Stomach (tissue), 9 donors: ENCODE data around the gene RHBG. TPM values are rescaled to one million over a fixed set of nuclear protein-coding genes. Genes with fewer than 3 reads are reported as not detected.
A peak's percentile ranks its signal among the peaks of the same experiment; 100 is the strongest.

ENCODE experiments used
- DNase-seq, 2 donors: peaks; one replicate each; pipeline versions ENCODE4 v3.0.0 to v3.0.0-alpha.2; 2013 to 2019
- H3K27ac ChIP-seq, 5 donors: fragments of 200-600 bp in 4 of 5; sonication (generic) in 4 of 5; one replicate each; pipeline ENCODE4 v1.5.1; 2013 to 2019; ENCODE audit warnings: mild to moderate bottlenecking in 1 of 5, moderate library complexity in 1 of 5
- H3K27me3 ChIP-seq, 3 donors: fragments of 200-600 bp; sonication (generic); one replicate each; pipeline ENCODE4 v1.5.1; 2017 to 2019; ENCODE audit warnings: mixed run types in 1 of 3
- H3K36me3 ChIP-seq, 4 donors: fragments of 200-600 bp; sonication (generic); 1 replicate in 3 of 4; 2 replicates in 1 of 4; pipeline ENCODE4 v1.5.1; 2016 to 2019
- H3K4me1 ChIP-seq, 4 donors: fragments of 200-600 bp; sonication (generic); one replicate each; pipeline ENCODE4 v1.5.1; 2016 to 2019
- H3K4me3 ChIP-seq, 4 donors: fragments of 200-600 bp; sonication (generic) in 3 of 4; one replicate each; pipeline ENCODE4 v1.5.1; 2016 to 2019; ENCODE audit warnings: mild to moderate bottlenecking in 1 of 4
- H3K9me3 ChIP-seq, 4 donors: fragments of 200-600 bp; sonication (generic); one replicate each; pipeline ENCODE4 v1.5.1; 2016 to 2019
- CTCF ChIP-seq, 7 experiments: fragments of 450-650 bp in 4 of 7; fragments of 200-600 bp in 3 of 7; sonication (generic) in 3 of 7; IDR thresholded peaks; one replicate each; pipeline ENCODE4 v1.5.1; 2016 to 2019; ENCODE audit warnings: antibody characterized with exemption in 7 of 7, control low read depth in 2 of 7, mild to moderate bottlenecking in 1 of 7
- EP300 ChIP-seq: sonication (generic); formaldehyde crosslinking; IDR thresholded peaks from one replicate; pipeline ENCODE4 v1.6.1; 2017; ENCODE audit warnings: antibody characterized with exemption
- POLR2A ChIP-seq, 4 donors: fragments of 450-650 bp; IDR thresholded peaks; one replicate each; pipeline ENCODE4 v1.6.1; 2016; ENCODE audit warnings: antibody characterized with exemption in 4 of 4, control low read depth in 2 of 4, mild to moderate bottlenecking in 1 of 4, moderate library complexity in 1 of 4
- POLR2AphosphoS5 ChIP-seq, 3 donors: sonication (generic); formaldehyde crosslinking; IDR thresholded peaks; one replicate each; pipeline ENCODE4 v1.6.1; 2016; ENCODE audit warnings: antibody characterized with exemption in 3 of 3
- WGBS, 5 donors: extraction: QIAGEN DNeasy Blood & Tissue Kit in 3 of 5; methylation state at CpG; one replicate each; pipeline versions ENCODE4 v1.1.5 to v1.1.7; 2013 to 2018; 5-methylcytosine and 5-hydroxymethylcytosine counted together
- intact Hi-C: fragments of 100-400 bp; cut with DNase I; formaldehyde crosslinking; loops from one replicate; pipeline ENCODE4 v1.15.1; 2023; ENCODE audit warnings: low total_unique reads
- polyA plus RNA-seq, 3 donors: library from polyadenylated mRNA; stranded (reverse); fragments of 200-250 nt; gene quantifications; one replicate each; pipeline ENCODE4 v1.2.3, GENCODE V29; 2013
- total RNA-seq, 5 donors: library from RNA; depleted of rRNA; stranded (reverse); fragments of >200 nt; gene quantifications; one replicate each; pipeline versions ENCODE4 v1.1.0 to v1.2.3, GENCODE V29; 2014 to 2016
- donor health status: healthy with polysubstance abuse.
- donor health status: Bipolar disorder and iron deficiency.
- donor health status: healthy.

Gene RHBG
- total and polyA plus RNA-seq, 8 donors, result 0.70 TPM; not detected in 7

GRCh38 chr1:156407344-156407743, 38.3 kb downstream of the RHBG start:
- intact Hi-C loops, result no loop called here
- peak in 1 of 2 donors; percentile 35 for DNase-seq
- peaks cover 0 to 92% (median 67%) of the 10 kb centered on the region in 3 donors for H3K27me3 ChIP-seq
- TF ChIP-seq CTCF (IDR thresholded peaks at IDR 0.05) (no peak), POLR2AphosphoS5 (IDR thresholded peaks at IDR 0.05) (no peak), POLR2A (IDR thresholded peaks at IDR 0.05) (no peak), EP300 (no peak)
- H3K36me3 ChIP-seq, result no peaks in the 10 kb centered on the region
- WGBS, 5 donors, result 62 to 72% (median 64%) methylated on average over 3 to 6 of the region's 6 CpGs
- no peak overlapping the region for H3K27ac ChIP-seq
- H3K4me1 ChIP-seq, result no peaks in the 10 kb centered on the region
- H3K4me3 ChIP-seq, result no peak overlapping the region
- no peaks in the 10 kb centered on the region for H3K9me3 ChIP-seq

GRCh38 chr1:156407760-156408159, 38.7 kb downstream of the RHBG start:
- 73 to 75% (median 74%) methylated on average over 10 of the region's 10 CpGs for WGBS, 5 donors
- Histone ChIP-seq H3K4me1 (no peaks in the 10 kb centered on the region), H3K27ac (no peak overlapping the region), H3K4me3 (no peak overlapping the region), H3K27me3 (peaks cover 0 to 92% (median 63%) of the 10 kb centered on the region in 3 donors), H3K36me3 (no peaks in the 10 kb centered on the region), H3K9me3 (no peaks in the 10 kb centered on the region)
- intact Hi-C loops, result no loop called here
- TF ChIP-seq POLR2AphosphoS5 (IDR thresholded peaks at IDR 0.05) (no peak), EP300 (no peak), POLR2A (IDR thresholded peaks at IDR 0.05) (no peak), CTCF (IDR thresholded peaks at IDR 0.05) (no peak)
- DNase-seq, result no peak

- no peak overlapping the region for H3K27ac ChIP-seq
- H3K4me3 ChIP-seq, result no peak overlapping the region
- intact Hi-C loops, result no loop called here
- H3K9me3 ChIP-seq, result no peaks in the 10 kb centered on the region
- TF ChIP-seq POLR2AphosphoS5 (IDR thresholded peaks at IDR 0.05) (no peak), CTCF (IDR thresholded peaks at IDR 0.05) (no peak), POLR2A (IDR thresholded peaks at IDR 0.05) (no peak), EP300 (no peak)
- H3K36me3 ChIP-seq, result no peaks in the 10 kb centered on the region
- 80 to 88% (median 85%) methylated on average over 7 of the region's 7 CpGs for WGBS, 5 donors
- DNase-seq, result no peak
- no peaks in the 10 kb centered on the region for H3K4me1 ChIP-seq
- peaks cover 0 to 92% (median 64%) of the 10 kb centered on the region in 3 donors for H3K27me3 ChIP-seq
Observed at GRCh38 chr1:156409439-156409838, 40.4 kb downstream of the RHBG start.

- Histone ChIP-seq H3K36me3 (no peaks in the 10 kb centered on the region), H3K4me1 (no peaks in the 10 kb centered on the region), H3K27me3 (peaks cover 0 to 92% (median 65%) of the 10 kb centered on the region in 3 donors), H3K4me3 (no peak overlapping the region), H3K9me3 (no peaks in the 10 kb centered on the region), H3K27ac (no peak overlapping the region)
- 68 to 89% (median 79%) methylated on average over 4 of the region's 4 CpGs for WGBS, 5 donors
- DNase-seq, result no peak
- TF ChIP-seq POLR2A (IDR thresholded peaks at IDR 0.05) (no peak), POLR2AphosphoS5 (IDR thresholded peaks at IDR 0.05) (no peak), EP300 (no peak), CTCF (IDR thresholded peaks at IDR 0.05) (no peak)
- intact Hi-C loops, result no loop called here
Observed at GRCh38 chr1:156410238-156410637, 41.2 kb downstream of the RHBG start.
